Tibial nerve (tissue), 4 donors: ENCODE results near the gene GRXCR1. TPM values are rescaled to one million over a fixed set of nuclear protein-coding genes. Genes with fewer than 3 reads are reported as not detected.
A peak's percentile ranks its signal among the peaks of the same experiment; 100 is the strongest.

ENCODE experiments used
- DNase-seq, 2 donors: peaks; one replicate each; pipeline ENCODE4 v3.0.0-alpha.2; 2019; ENCODE audit warnings: low spot score in 2 of 2
- H3K27ac ChIP-seq, 4 donors: fragments of 200-600 bp; sonication (generic) in 3 of 4; one replicate each; pipeline ENCODE4 v1.5.1; 2017 to 2019; ENCODE audit warnings: mild to moderate bottlenecking in 1 of 4
- H3K27me3 ChIP-seq, 2 donors: fragments of 200-600 bp; sonication (generic) in 1 of 2; one replicate each; pipeline versions ENCODE4 v1.5.1 to v1.6.0; 2017 to 2019
- H3K36me3 ChIP-seq, 3 donors: fragments of 200-600 bp; sonication (generic); one replicate each; pipeline ENCODE4 v1.5.1; 2018 to 2019
- H3K4me1 ChIP-seq, 4 donors: fragments of 200-600 bp; sonication (generic) in 3 of 4; one replicate each; pipeline ENCODE4 v1.5.1; 2017 to 2019
- H3K4me3 ChIP-seq, 4 donors: fragments of 200-600 bp; sonication (generic) in 3 of 4; one replicate each; pipeline ENCODE4 v1.5.1; 2017 to 2019; ENCODE audit warnings: mild to moderate bottlenecking in 1 of 4, moderate library complexity in 1 of 4
- H3K9me3 ChIP-seq, 4 donors: fragments of 200-600 bp; sonication (generic) in 3 of 4; one replicate each; pipeline ENCODE4 v1.5.1; 2017 to 2019
- CTCF ChIP-seq, 5 experiments: fragments of 200-600 bp in 3 of 5; fragments of 450-650 bp in 2 of 5; sonication (generic) in 3 of 5; IDR thresholded peaks; one replicate each; pipeline ENCODE4 v1.5.1; 2016 to 2019; ENCODE audit warnings: antibody characterized with exemption in 5 of 5, mild to moderate bottlenecking in 3 of 5, moderate library complexity in 2 of 5
- EP300 ChIP-seq, 2 donors: sonication (generic); formaldehyde crosslinking; IDR thresholded peaks; one replicate each; pipeline ENCODE4 v1.6.1; 2017; ENCODE audit warnings: antibody characterized with exemption in 2 of 2, mild to moderate bottlenecking in 1 of 2
- POLR2A ChIP-seq, 2 donors: fragments of 450-650 bp; IDR thresholded peaks; one replicate each; pipeline ENCODE4 v1.6.1; 2017; ENCODE audit warnings: antibody characterized with exemption in 2 of 2, mild to moderate bottlenecking in 2 of 2, moderate library complexity in 2 of 2
- WGBS, 2 donors: methylation state at CpG; one replicate each; pipeline ENCODE4 v1.1.5; 2018; 5-methylcytosine and 5-hydroxymethylcytosine counted together
- total RNA-seq, 4 donors: library from RNA; depleted of rRNA; stranded (reverse); fragments of >200 nt; gene quantifications; one replicate each; pipeline ENCODE4 v1.1.0, GENCODE V29; 2016

GRXCR1 gene
- total RNA-seq, 4 donors from 2014 or later = not detected

- Histone ChIP-seq H3K4me1 (no peaks in the 10 kb centered on the region), H3K27me3 (no peaks in the 10 kb centered on the region), H3K4me3 (no peak overlapping the region), H3K27ac (no peak overlapping the region), H3K36me3 (no peaks in the 10 kb centered on the region), H3K9me3 (no peaks in the 10 kb centered on the region)
- TF ChIP-seq EP300 (IDR thresholded peaks at IDR 0.05) = no peak
- no peak for TF ChIP-seq CTCF (IDR thresholded peaks at IDR 0.05)
- TF ChIP-seq POLR2A (IDR thresholded peaks at IDR 0.05) = no peak
- WGBS, 2 donors = 24 to 29% methylated on average over 2 of the region's 2 CpGs
- DNase-seq = no peak
Observed at GRCh38 chr4:42965326-42965725, 72.8 kb downstream of the GRXCR1 start.

DNA sequence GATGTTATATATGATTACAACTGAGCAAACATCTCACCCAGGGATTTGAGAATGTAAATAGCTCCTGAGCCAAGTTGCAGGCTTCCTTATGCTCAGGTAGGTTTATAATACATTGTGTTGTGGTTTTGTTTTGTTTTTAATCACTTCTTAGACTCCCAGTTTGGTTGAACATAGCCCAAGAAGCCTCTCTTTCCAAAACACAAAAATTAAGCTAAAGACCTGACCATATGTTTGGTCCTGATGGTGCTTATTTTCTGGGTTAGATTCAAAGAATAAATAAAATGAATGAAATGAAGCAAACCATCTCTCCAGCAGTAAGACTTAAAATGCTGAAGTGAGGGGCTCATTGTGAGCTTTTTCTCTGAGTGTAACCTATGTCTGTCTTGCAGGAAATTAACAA, 93.5 kb downstream of the GRXCR1 start:
- no peaks in the 10 kb centered on the region for H3K27me3 ChIP-seq
- no peak for TF ChIP-seq EP300 (IDR thresholded peaks at IDR 0.05)
- peaks cover 0 to 28% (median 2%) of the 10 kb centered on the region in 4 donors for H3K9me3 ChIP-seq
- H3K36me3 ChIP-seq = no peaks in the 10 kb centered on the region
- H3K4me1 ChIP-seq = no peaks in the 10 kb centered on the region
- H3K4me3 ChIP-seq = no peak overlapping the region
- H3K27ac ChIP-seq = no peak overlapping the region
- DNase-seq = no peak

GRCh38 chr4:42995343-42995944, 102.9 kb downstream of the GRXCR1 start:
- no peak overlapping the region for H3K4me3 ChIP-seq
- peaks cover 0 to 11% (median 0%) of the 10 kb centered on the region in 4 donors for H3K9me3 ChIP-seq
- no peak for DNase-seq
- no peaks in the 10 kb centered on the region for H3K27me3 ChIP-seq
- H3K4me1 ChIP-seq = no peaks in the 10 kb centered on the region
- H3K36me3 ChIP-seq = no peaks in the 10 kb centered on the region
- TF ChIP-seq CTCF (IDR thresholded peaks at IDR 0.05) = peak in 2 of 5 experiments; percentile 37 to 39
- no peak for TF ChIP-seq EP300 (IDR thresholded peaks at IDR 0.05)
- TF ChIP-seq POLR2A (IDR thresholded peaks at IDR 0.05) = no peak
- 38 to 39% methylated on average over 6 of the region's 6 CpGs for WGBS, 2 donors
- H3K27ac ChIP-seq = no peak overlapping the region

DNA sequence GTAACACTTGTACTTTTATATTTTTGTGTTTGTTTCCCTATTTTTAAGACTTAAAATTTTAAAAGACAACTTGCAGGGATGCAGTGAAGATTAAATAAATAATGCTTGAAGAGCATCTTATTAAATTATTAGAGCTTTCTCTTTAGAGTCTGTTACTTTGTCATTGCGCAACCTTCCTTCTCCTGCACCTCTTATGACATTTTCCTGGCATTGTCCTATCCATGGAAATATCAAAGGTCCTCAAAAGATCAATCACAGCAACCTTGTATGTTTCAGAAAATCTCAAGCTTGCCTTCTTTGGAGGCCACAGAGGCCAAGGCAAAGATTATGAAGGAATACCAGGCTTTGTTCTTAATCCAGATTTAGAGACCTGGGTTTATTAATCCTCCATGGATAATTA, 116.3 kb downstream of the GRXCR1 start:
- Histone ChIP-seq H3K4me1 (no peaks in the 10 kb centered on the region), H3K27me3 (no peaks in the 10 kb centered on the region), H3K36me3 (no peaks in the 10 kb centered on the region), H3K4me3 (no peak overlapping the region), H3K9me3 (peaks cover 0 to 8% (median 0%) of the 10 kb centered on the region in 4 donors), H3K27ac (no peak overlapping the region)
- TF ChIP-seq CTCF (IDR thresholded peaks at IDR 0.05) (no peak), POLR2A (IDR thresholded peaks at IDR 0.05) (no peak), EP300 (IDR thresholded peaks at IDR 0.05) (no peak)
- WGBS, 2 donors = 90 to 92% methylated on average over 1 of the region's 1 CpG
- no peak for DNase-seq

DNA sequence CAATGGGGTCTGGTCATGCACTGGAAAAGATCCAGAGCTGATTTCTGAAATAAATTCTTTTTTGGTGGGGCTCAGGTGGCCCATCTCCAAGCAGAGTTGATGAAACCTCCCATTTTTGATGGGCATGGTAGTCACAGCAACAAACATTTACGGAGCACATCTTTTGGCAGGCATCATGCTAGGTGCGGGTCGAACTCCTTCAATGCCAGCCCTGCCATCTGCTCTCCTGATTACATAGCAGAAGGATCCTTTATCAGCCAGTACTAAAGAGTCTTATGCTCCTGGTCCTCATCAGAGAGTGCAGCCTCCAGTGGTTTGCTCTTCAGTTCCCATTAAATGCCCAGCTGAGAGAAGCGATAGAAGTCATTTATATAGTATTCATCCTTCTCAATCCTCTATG, 121.7 kb downstream of the GRXCR1 start:
- Histone ChIP-seq H3K9me3 (no peaks in the 10 kb centered on the region), H3K36me3 (no peaks in the 10 kb centered on the region), H3K4me1 (no peaks in the 10 kb centered on the region), H3K4me3 (no peak overlapping the region), H3K27ac (no peak overlapping the region), H3K27me3 (no peaks in the 10 kb centered on the region)
- TF ChIP-seq EP300 (IDR thresholded peaks at IDR 0.05) = no peak
- TF ChIP-seq POLR2A (IDR thresholded peaks at IDR 0.05) = no peak
- no peak for TF ChIP-seq CTCF (IDR thresholded peaks at IDR 0.05)
- WGBS, 2 donors = 84 to 95% methylated on average over 4 of the region's 4 CpGs
- DNase-seq = no peak

DNA sequence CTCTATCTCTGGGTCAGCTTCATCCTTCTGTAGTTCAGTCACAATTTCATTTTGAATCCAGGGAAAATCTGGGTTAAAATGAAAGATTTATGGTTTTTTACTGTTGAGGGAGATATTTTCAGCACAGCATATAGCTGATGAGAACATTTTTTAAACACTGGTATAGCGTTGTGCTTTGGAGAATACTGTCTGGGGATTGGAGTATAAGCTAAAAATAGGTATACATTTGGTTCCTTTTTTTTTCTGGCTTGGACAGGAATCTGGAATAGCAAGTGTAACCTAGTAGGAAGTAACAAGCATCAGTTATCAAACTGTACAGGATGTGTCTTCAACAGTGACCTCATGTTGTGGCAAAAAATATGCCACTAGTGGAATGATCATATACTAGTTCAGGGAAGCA, 149.1 kb downstream of the GRXCR1 start:
- Histone ChIP-seq H3K4me1 (no peaks in the 10 kb centered on the region), H3K36me3 (no peaks in the 10 kb centered on the region), H3K27me3 (no peaks in the 10 kb centered on the region), H3K4me3 (no peak overlapping the region), H3K9me3 (no peaks in the 10 kb centered on the region), H3K27ac (no peak overlapping the region)
- DNase-seq = no peak
- WGBS, 2 donors = 26 to 42% methylated on average over 1 of the region's 1 CpG
- TF ChIP-seq EP300 (IDR thresholded peaks at IDR 0.05) (no peak), POLR2A (IDR thresholded peaks at IDR 0.05) (no peak), CTCF (IDR thresholded peaks at IDR 0.05) (no peak)
